Thymus (tissue), 11 donors: ENCODE data around the gene ZNF513. TPM values are rescaled to one million over a fixed set of nuclear protein-coding genes. Genes with fewer than 3 reads are reported as not detected.

Experiments used
- DNase-seq, 9 donors: peaks; one replicate each; pipeline ENCODE4 v3.0.0-alpha.2; 2013; ENCODE audit warnings: low spot score in 9 of 9, low read depth in 6 of 9, missing footprints in 1 of 9
- H3K27ac ChIP-seq, 2 donors: one replicate each; pipeline ENCODE4 v1.5.1; 2013; ENCODE audit warnings: control low read depth in 1 of 2, low read depth in 1 of 2, low read length in 1 of 2, mild to moderate bottlenecking in 1 of 2, moderate library complexity in 1 of 2
- H3K27me3 ChIP-seq, 2 donors: one replicate each; pipeline ENCODE4 v1.5.1; 2013; ENCODE audit warnings: low read length in 1 of 2; ENCODE audit not compliant: control insufficient read depth in 2 of 2, insufficient read depth in 1 of 2
- H3K36me3 ChIP-seq, 2 donors: one replicate each; pipeline ENCODE4 v1.5.1; 2013; ENCODE audit warnings: low read length in 1 of 2, mild to moderate bottlenecking in 1 of 2, moderate library complexity in 1 of 2; ENCODE audit not compliant: control insufficient read depth in 2 of 2, insufficient read depth in 2 of 2
- H3K4me1 ChIP-seq, 2 donors: one replicate each; pipeline ENCODE4 v1.5.1; 2013; ENCODE audit warnings: low read length in 2 of 2; ENCODE audit not compliant: control insufficient read depth in 2 of 2, insufficient read depth in 2 of 2
- H3K4me3 ChIP-seq, 2 donors: one replicate each; pipeline ENCODE4 v1.5.1; 2013; ENCODE audit warnings: low read length in 2 of 2, control low read depth in 1 of 2, mild to moderate bottlenecking in 1 of 2
- H3K9me3 ChIP-seq, 2 donors: one replicate each; pipeline ENCODE4 v1.5.1; 2013; ENCODE audit warnings: low read length in 1 of 2, mild to moderate bottlenecking in 1 of 2; ENCODE audit not compliant: control insufficient read depth in 2 of 2, insufficient read depth in 1 of 2
- WGBS: extraction: QIAGEN DNeasy Blood & Tissue Kit; methylation state at CpG from one replicate; pipeline ENCODE4 v1.1.7; 2013; 5-methylcytosine and 5-hydroxymethylcytosine counted together
- polyA plus RNA-seq: library from polyadenylated mRNA; stranded (reverse); fragments of 200-250 nt; gene quantifications from one replicate; pipeline ENCODE4 v1.2.3, GENCODE V29; 2013
- total RNA-seq: library from RNA; stranded (reverse); fragments of 120-200 nt; gene quantifications from one replicate; pipeline ENCODE4 v1.2.4, GENCODE V29; 2013
- donor health status: healthy.

The ZNF513 gene
- total and polyA plus RNA-seq, 2 donors, result 9.3 to 30.7 TPM

- peaks cover 56 to 72% of the 10 kb centered on the region in 2 donors for H3K36me3 ChIP-seq
- H3K27me3 ChIP-seq, result no peaks in the 10 kb centered on the region
- no peak overlapping the region for H3K4me3 ChIP-seq
- H3K4me1 ChIP-seq, result peaks cover 9 to 20% of the 10 kb centered on the region in 2 donors
- no peak for DNase-seq
- no peaks in the 10 kb centered on the region for H3K9me3 ChIP-seq
- 93% methylated on average over 10 of the region's 10 CpGs for WGBS
- no peak overlapping the region for H3K27ac ChIP-seq
These were observed 3.5 kb downstream of the ZNF513 start for GRCh38 chr2:27376866-27377617.

GRCh38 chr2:27376151-27376865 lies 4.2 kb downstream of the ZNF513 start:
- Histone ChIP-seq H3K4me3 (no peak overlapping the region), H3K36me3 (peaks cover 56 to 68% of the 10 kb centered on the region in 2 donors), H3K9me3 (no peaks in the 10 kb centered on the region), H3K4me1 (peaks cover 10 to 27% of the 10 kb centered on the region in 2 donors), H3K27ac (no peak overlapping the region), H3K27me3 (no peaks in the 10 kb centered on the region)
- 97% methylated on average over 16 of the region's 16 CpGs for WGBS
- no peak for DNase-seq

- DNase-seq, result no peak
- WGBS, result 98% methylated on average over 20 of the region's 20 CpGs
- Histone ChIP-seq H3K27me3 (no peaks in the 10 kb centered on the region), H3K9me3 (no peaks in the 10 kb centered on the region), H3K4me3 (no peak overlapping the region), H3K36me3 (peaks cover 56 to 68% of the 10 kb centered on the region in 2 donors), H3K27ac (no peak overlapping the region), H3K4me1 (peaks cover 8 to 24% of the 10 kb centered on the region in 2 donors)
These were observed 4.9 kb downstream of the ZNF513 start for GRCh38 chr2:27375513-27376099.

- Histone ChIP-seq H3K27me3 (no peaks in the 10 kb centered on the region), H3K4me3 (no peak overlapping the region), H3K36me3 (peaks cover 55 to 64% of the 10 kb centered on the region in 2 donors), H3K4me1 (peaks cover 11 to 29% of the 10 kb centered on the region in 2 donors), H3K9me3 (no peaks in the 10 kb centered on the region), H3K27ac (no peak overlapping the region)
- 97% methylated on average over 5 of the region's 5 CpGs for WGBS
- DNase-seq, result no peak
These were observed 7.0 kb downstream of the ZNF513 start for GRCh38 chr2:27373567-27373966.

- Histone ChIP-seq H3K9me3 (no peaks in the 10 kb centered on the region), H3K4me1 (peaks cover 11 to 29% of the 10 kb centered on the region in 2 donors), H3K27me3 (no peaks in the 10 kb centered on the region), H3K36me3 (peaks cover 51 to 62% of the 10 kb centered on the region in 2 donors), H3K27ac (no peak overlapping the region), H3K4me3 (no peak overlapping the region)
- WGBS, result 95% methylated on average over 6 of the region's 6 CpGs
- DNase-seq, result no peak
These were observed 7.6 kb downstream of the ZNF513 start for GRCh38 chr2:27372937-27373336.

- WGBS, result 1% methylated on average over 46 of the region's 46 CpGs
These were observed 9.5 kb downstream of the ZNF513 start for GRCh38 chr2:27370816-27371620.

GRCh38 chr2:27370026-27370815 lies 10.3 kb downstream of the ZNF513 start, which contains the start of the genes EIF2B4 and SNX17:
TSS of gene EIF2B4 (minus strand) at chr2:27370338. CDS start at chr2:27370314, 24 bp downstream.
TSS of gene SNX17 (plus strand) at chr2:27370616. CDS start at chr2:27370744, 128 bp downstream.
- WGBS, result under 1% methylated on average over 85 of the region's 85 CpGs

More at GRCh38 chr2:27370816-27371620, 9.5 kb downstream of the ZNF513 start:
- Histone ChIP-seq H3K27me3 (no peaks in the 10 kb centered on the region), H3K4me3 (peak overlapping the region; percentile 90 to 95), H3K27ac (peak overlapping the region; percentile 76 to 82), H3K36me3 (peaks cover 51 to 63% of the 10 kb centered on the region in 2 donors), H3K4me1 (peaks cover 11 to 29% of the 10 kb centered on the region in 2 donors), H3K9me3 (no peaks in the 10 kb centered on the region)
- peak in 3 of 9 donors; percentile 22 to 51 (median 32) for DNase-seq

More at GRCh38 chr2:27370026-27370815, 10.3 kb downstream of the ZNF513 start, which contains the start of the genes EIF2B4 and SNX17:
- peak; percentile 95 to 99 (median 99) for DNase-seq
- peaks cover 50 to 63% of the 10 kb centered on the region in 2 donors for H3K36me3 ChIP-seq
- H3K27me3 ChIP-seq, result no peaks in the 10 kb centered on the region
- peak within 1 kb of the TSS; percentile 82 to 88 for H3K27ac ChIP-seq
- H3K4me3 ChIP-seq, result peak within 1 kb of the TSS; percentile 90 to 95
- peaks cover 11 to 29% of the 10 kb centered on the region in 2 donors for H3K4me1 ChIP-seq
- H3K9me3 ChIP-seq, result no peaks in the 10 kb centered on the region
